Memory B cell (primary cell): Measurements from ENCODE around the gene DIPK2B.
A peak's percentile ranks its signal among the peaks of the same experiment; 100 is the strongest.

ENCODE experiments used
- ATAC-seq: fragments of 150-1000 bp; cut with Tn5 transposase; 2 replicates; pipeline ENCODE4 v1.10.0; 2021; ENCODE audit warnings: low read depth, mild to moderate bottlenecking, moderate library complexity
- DNase-seq, 2 donors: peaks; one replicate each; pipeline ENCODE4 v3.0.0; 2022; ENCODE audit warnings: low spot score in 2 of 2
- H3K27ac Mint-ChIP-seq: one replicate; pipeline ENCODE4 v1.8.0; 2022; ENCODE audit warnings: mild to moderate bottlenecking, moderate library complexity, mixed read lengths
- H3K27me3 Mint-ChIP-seq: one replicate; pipeline ENCODE4 v1.8.0; 2022; ENCODE audit warnings: mixed read lengths
- H3K36me3 Mint-ChIP-seq: one replicate; pipeline ENCODE4 v1.8.0; 2022; ENCODE audit warnings: mild to moderate bottlenecking, mixed read lengths
- H3K4me1 Mint-ChIP-seq: one replicate; pipeline ENCODE4 v1.8.0; 2022; ENCODE audit warnings: mixed read lengths
- H3K4me3 Mint-ChIP-seq: one replicate; pipeline ENCODE4 v1.8.0; 2022; ENCODE audit warnings: mild to moderate bottlenecking, moderate library complexity, mixed read lengths
- H3K9me3 Mint-ChIP-seq: one replicate; pipeline ENCODE4 v1.8.0; 2022; ENCODE audit warnings: mixed read lengths

Gene DIPK2B

DNA sequence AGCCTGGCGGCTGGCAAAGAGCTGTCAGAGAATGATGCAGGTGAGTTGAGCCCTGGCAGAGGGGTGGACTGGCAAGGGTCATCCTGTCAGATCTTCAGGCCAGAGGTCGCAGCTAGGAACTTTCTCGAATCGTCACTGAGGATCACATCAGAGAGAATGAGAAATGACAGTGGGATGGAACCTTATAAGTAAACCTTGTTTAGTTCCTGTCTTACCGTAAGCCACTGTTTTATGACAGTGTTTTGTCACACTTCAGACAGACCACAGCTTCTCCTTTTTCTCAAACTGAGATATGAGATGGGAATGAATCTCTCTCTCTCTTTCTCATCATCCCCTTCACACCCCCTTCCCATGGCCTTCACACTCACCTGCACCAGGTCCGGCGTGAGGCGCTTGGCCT lies 9.3 kb downstream of the DIPK2B start:
- Mint-ChIP-seq H3K9me3 (no peaks in the 10 kb centered on the region), H3K4me1 (peaks cover 15% of the 10 kb centered on the region), H3K27me3 (no peaks in the 10 kb centered on the region), H3K4me3 (peak overlapping the region; percentile 66), H3K36me3 (no peaks in the 10 kb centered on the region), H3K27ac (peak overlapping the region; percentile 69)
- peak; percentile 82 for ATAC-seq
- peak in 1 of 2 donors; percentile 3 for DNase-seq

DNA sequence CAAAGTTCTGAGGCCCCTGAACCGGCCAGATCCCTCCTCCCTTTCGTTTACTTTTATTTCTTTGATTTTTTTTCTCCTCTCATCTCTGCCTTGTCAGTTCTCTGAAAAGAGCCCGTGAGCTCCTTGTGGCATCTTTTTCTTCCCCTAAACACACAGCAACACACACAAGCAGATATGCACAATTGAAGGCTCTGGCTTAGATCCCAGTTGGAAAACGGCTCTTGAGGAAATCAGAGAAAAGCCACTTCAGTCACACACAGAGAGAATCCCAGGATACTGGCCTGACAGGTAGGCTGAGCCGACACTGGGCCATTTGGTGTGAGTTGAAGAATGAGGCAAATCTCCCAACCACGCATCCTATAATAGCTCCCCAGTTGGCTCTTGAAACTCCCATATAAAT lies 12.9 kb downstream of the DIPK2B start:
- peak overlapping the region; percentile 84 for H3K4me3 Mint-ChIP-seq
- H3K27me3 Mint-ChIP-seq, result no peaks in the 10 kb centered on the region
- peaks cover 15% of the 10 kb centered on the region for H3K4me1 Mint-ChIP-seq
- DNase-seq (no peak), ATAC-seq (no peak)
- H3K36me3 Mint-ChIP-seq, result no peaks in the 10 kb centered on the region
- no peaks in the 10 kb centered on the region for H3K9me3 Mint-ChIP-seq
- no peak overlapping the region for H3K27ac Mint-ChIP-seq

- Mint-ChIP-seq H3K4me3 (peak overlapping the region; percentile 84), H3K27me3 (no peaks in the 10 kb centered on the region), H3K36me3 (no peaks in the 10 kb centered on the region), H3K4me1 (peaks cover 14% of the 10 kb centered on the region), H3K27ac (no peak overlapping the region), H3K9me3 (no peaks in the 10 kb centered on the region)
- ATAC-seq (no peak), DNase-seq (no peak)
Observed at GRCh38 chrX:45186643-45187026, 14.0 kb downstream of the DIPK2B start.

GRCh38 chrX:45184211-45184610 lies 16.5 kb downstream of the DIPK2B start:
- no peak for ATAC-seq
- no peak for DNase-seq
- H3K36me3 Mint-ChIP-seq, result peaks cover 3% of the 10 kb centered on the region
- no peaks in the 10 kb centered on the region for H3K9me3 Mint-ChIP-seq
- H3K27ac Mint-ChIP-seq, result no peak overlapping the region
- H3K27me3 Mint-ChIP-seq, result no peaks in the 10 kb centered on the region
- no peak overlapping the region for H3K4me3 Mint-ChIP-seq
- H3K4me1 Mint-ChIP-seq, result peaks cover 5% of the 10 kb centered on the region

DNA sequence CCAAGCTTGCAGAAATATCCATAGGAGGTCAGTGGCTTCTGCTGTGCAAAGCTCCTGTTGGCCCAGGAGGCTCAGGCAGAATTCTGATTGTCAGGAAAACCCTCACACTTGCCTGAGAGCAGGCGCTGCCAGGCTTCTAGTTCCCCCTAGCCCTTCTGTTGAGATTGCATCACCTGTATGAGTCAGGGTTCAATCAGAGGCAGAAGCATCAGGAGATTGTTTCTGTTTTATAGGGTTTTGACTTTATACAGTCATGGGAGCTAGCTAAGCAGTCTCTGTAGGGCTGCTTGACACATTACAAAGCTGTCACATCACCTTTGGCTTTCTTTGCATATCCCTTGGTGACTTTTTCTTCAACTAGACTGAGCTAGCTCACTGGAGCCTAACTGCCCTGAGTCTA lies 27.8 kb downstream of the DIPK2B start:
- H3K4me3 Mint-ChIP-seq, result no peak overlapping the region
- H3K4me1 Mint-ChIP-seq, result no peaks in the 10 kb centered on the region
- no peak for ATAC-seq
- peaks cover 7% of the 10 kb centered on the region for H3K27me3 Mint-ChIP-seq
- no peak for DNase-seq
- no peak overlapping the region for H3K27ac Mint-ChIP-seq
- no peaks in the 10 kb centered on the region for H3K9me3 Mint-ChIP-seq
- no peaks in the 10 kb centered on the region for H3K36me3 Mint-ChIP-seq

DNA sequence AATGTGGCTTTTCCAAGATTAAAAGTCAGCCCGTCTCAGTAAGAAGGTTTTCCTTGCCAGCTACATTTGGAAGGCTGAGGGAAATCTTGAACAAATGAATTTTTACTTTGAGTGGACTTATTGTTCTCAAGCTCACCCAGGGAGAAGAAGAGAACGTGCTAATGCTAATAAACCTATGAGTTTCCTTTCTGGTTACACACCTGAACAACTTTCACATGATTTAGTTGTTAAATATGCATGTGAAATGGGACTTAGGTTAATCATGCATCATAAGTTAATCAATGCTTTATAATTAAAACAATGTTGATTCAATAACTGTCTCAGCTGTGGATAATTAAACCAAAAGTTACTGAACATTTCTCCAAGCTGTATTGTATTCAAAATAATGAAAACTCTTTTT lies 33.9 kb downstream of the DIPK2B start:
- no peak for ATAC-seq
- Mint-ChIP-seq H3K27me3 (peaks cover 4% of the 10 kb centered on the region), H3K4me1 (no peaks in the 10 kb centered on the region), H3K27ac (no peak overlapping the region), H3K36me3 (no peaks in the 10 kb centered on the region), H3K9me3 (no peaks in the 10 kb centered on the region), H3K4me3 (no peak overlapping the region)
- DNase-seq, result no peak

- no peak for DNase-seq
- no peaks in the 10 kb centered on the region for H3K27me3 Mint-ChIP-seq
- H3K9me3 Mint-ChIP-seq, result peaks cover 3% of the 10 kb centered on the region
- no peaks in the 10 kb centered on the region for H3K36me3 Mint-ChIP-seq
- H3K27ac Mint-ChIP-seq, result no peak overlapping the region
- H3K4me3 Mint-ChIP-seq, result no peak overlapping the region
- no peak for ATAC-seq
- no peaks in the 10 kb centered on the region for H3K4me1 Mint-ChIP-seq
Observed at GRCh38 chrX:45165726-45166125, 35.0 kb downstream of the DIPK2B start.

GRCh38 chrX:45164995-45165394 lies 35.7 kb downstream of the DIPK2B start:
- DNase-seq (no peak), ATAC-seq (no peak)
- H3K36me3 Mint-ChIP-seq, result peaks cover 2% of the 10 kb centered on the region
- no peak overlapping the region for H3K27ac Mint-ChIP-seq
- no peaks in the 10 kb centered on the region for H3K27me3 Mint-ChIP-seq
- no peaks in the 10 kb centered on the region for H3K4me1 Mint-ChIP-seq
- peaks cover 7% of the 10 kb centered on the region for H3K9me3 Mint-ChIP-seq
- no peak overlapping the region for H3K4me3 Mint-ChIP-seq

GRCh38 chrX:45164021-45164621 lies 36.6 kb downstream of the DIPK2B start:
- H3K27ac Mint-ChIP-seq, result no peak overlapping the region

GRCh38 chrX:45157647-45158046 lies 43.0 kb downstream of the DIPK2B start:
- Mint-ChIP-seq H3K27me3 (peaks cover 3% of the 10 kb centered on the region), H3K4me1 (no peaks in the 10 kb centered on the region), H3K9me3 (peaks cover 7% of the 10 kb centered on the region), H3K36me3 (peaks cover 2% of the 10 kb centered on the region), H3K4me3 (no peak overlapping the region), H3K27ac (no peak overlapping the region)
- ATAC-seq, result no peak
- DNase-seq, result no peak

More at GRCh38 chrX:45164021-45164621, 36.6 kb downstream of the DIPK2B start:
- ATAC-seq, result no peak
- Mint-ChIP-seq H3K27me3 (no peaks in the 10 kb centered on the region), H3K9me3 (peaks cover 7% of the 10 kb centered on the region), H3K4me3 (no peak overlapping the region), H3K36me3 (peaks cover 2% of the 10 kb centered on the region), H3K4me1 (no peaks in the 10 kb centered on the region)
- no peak for DNase-seq

- peaks cover 3% of the 10 kb centered on the region for H3K27me3 Mint-ChIP-seq
Observed at GRCh38 chrX:45154462-45154861, 46.2 kb downstream of the DIPK2B start.

DNA sequence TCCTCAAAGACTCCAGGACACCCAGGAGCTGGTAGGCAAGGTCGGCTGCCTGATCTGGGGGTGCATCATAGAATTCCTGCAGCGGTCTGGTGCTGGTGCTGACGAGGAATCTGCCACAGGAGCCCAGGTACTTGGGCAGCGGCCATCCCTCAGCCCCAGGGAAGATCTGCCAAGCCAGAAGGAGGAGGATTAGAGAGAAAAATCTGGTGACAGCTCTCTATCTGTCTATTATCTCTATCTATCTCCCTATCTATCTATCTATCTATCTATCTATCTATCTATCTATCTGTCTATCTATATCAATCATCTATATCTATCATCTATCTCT lies 46.7 kb downstream of the DIPK2B start:
- Mint-ChIP-seq H3K4me1 (no peaks in the 10 kb centered on the region), H3K27ac (no peak overlapping the region), H3K9me3 (no peaks in the 10 kb centered on the region), H3K27me3 (peaks cover 3% of the 10 kb centered on the region), H3K36me3 (no peaks in the 10 kb centered on the region), H3K4me3 (no peak overlapping the region)
- DNase-seq (no peak), ATAC-seq (no peak)

More at GRCh38 chrX:45154462-45154861, 46.2 kb downstream of the DIPK2B start:
- H3K36me3 Mint-ChIP-seq, result no peaks in the 10 kb centered on the region
- H3K27ac Mint-ChIP-seq, result no peak overlapping the region
- no peaks in the 10 kb centered on the region for H3K9me3 Mint-ChIP-seq
- H3K4me3 Mint-ChIP-seq, result no peak overlapping the region
- DNase-seq (no peak), ATAC-seq (no peak)
- no peaks in the 10 kb centered on the region for H3K4me1 Mint-ChIP-seq
